H1 (cell line): ENCODE measurements around the gene EXOC2. TPM values are rescaled to one million over a fixed set of nuclear protein-coding genes. Genes with fewer than 3 reads are reported as not detected.

ENCODE experiments used
- CBX5 ChIP-seq: fragments of 300-800, 300-1000 bp; sonication (generic); IDR thresholded peaks from 2 replicates; pipeline ENCODE4 v1.7.1; 2016; ENCODE audit warnings: antibody characterized with exemption, low read length, low read depth
- HDAC2 ChIP-seq, 2 experiments: fragments of 300-600 bp in 1 of 2; sonication (generic) in 1 of 2; IDR thresholded peaks; 2 replicates each; pipeline ENCODE4 v1.6.1; 2011 to 2012; ENCODE audit warnings: low read depth in 2 of 2, low read length in 2 of 2, mild to moderate bottlenecking in 2 of 2, moderate library complexity in 2 of 2, borderline replicate concordance in 1 of 2, inconsistent platforms in 1 of 2
- RBBP5 ChIP-seq: IDR thresholded peaks from 2 replicates; pipeline ENCODE4 v1.7.1; 2012; ENCODE audit warnings: low read depth, mild to moderate bottlenecking, inconsistent platforms, low read length, moderate library complexity, borderline replicate concordance
- SAP30 ChIP-seq: fragments of 300-600 bp; sonication (generic); IDR thresholded peaks from 2 replicates; pipeline ENCODE4 v1.7.1; 2012; ENCODE audit warnings: low read length, moderate library complexity, mild to moderate bottlenecking, inconsistent platforms; ENCODE audit not compliant: insufficient read depth, insufficient replicate concordance
- YY1 ChIP-seq: IDR thresholded peaks from 2 replicates; pipeline ENCODE4 v1.6.1; 2011; ENCODE audit warnings: low read depth, mild to moderate bottlenecking, low read length
- ZNF274 ChIP-seq: IDR thresholded peaks from 2 replicates; pipeline ENCODE4 v1.7.0; 2012; ENCODE audit warnings: low read length, borderline replicate concordance; ENCODE audit errors: extremely low read depth
- polyA plus RNA-seq, 7 experiments: library from polyadenylated mRNA; depleted of rRNA in 3 of 7; stranded (reverse) in 5 of 7; unstranded in 2 of 7; fragments of >200 nt in 5 of 7; fragments of 200-250 nt in 2 of 7; gene quantifications; 1 replicate in 5 of 7; 2 replicates in 1 of 7; 4 replicates in 1 of 7; pipeline versions ENCODE4 v1.2.1 to v1.2.3, GENCODE V29; 2011 to 2013; ENCODE audit warnings: missing spikeins in 2 of 7, mixed read lengths in 2 of 7
- total RNA-seq: library from RNA; stranded (reverse); fragmentation: NEBNext Ultra II Directional; extraction: Animal tissue kit (Norgen Biotek cat#: 25700); gene quantifications from 2 replicates; pipeline ENCODE4 v1.2.1, GENCODE V29; 2021

Gene EXOC2
- total and polyA plus RNA-seq, 2 of the 8 experiments (the other 6 are each of a cell fraction or from before 2014, with no cell fraction given), result 25.5 to 44.4 TPM

DNA sequence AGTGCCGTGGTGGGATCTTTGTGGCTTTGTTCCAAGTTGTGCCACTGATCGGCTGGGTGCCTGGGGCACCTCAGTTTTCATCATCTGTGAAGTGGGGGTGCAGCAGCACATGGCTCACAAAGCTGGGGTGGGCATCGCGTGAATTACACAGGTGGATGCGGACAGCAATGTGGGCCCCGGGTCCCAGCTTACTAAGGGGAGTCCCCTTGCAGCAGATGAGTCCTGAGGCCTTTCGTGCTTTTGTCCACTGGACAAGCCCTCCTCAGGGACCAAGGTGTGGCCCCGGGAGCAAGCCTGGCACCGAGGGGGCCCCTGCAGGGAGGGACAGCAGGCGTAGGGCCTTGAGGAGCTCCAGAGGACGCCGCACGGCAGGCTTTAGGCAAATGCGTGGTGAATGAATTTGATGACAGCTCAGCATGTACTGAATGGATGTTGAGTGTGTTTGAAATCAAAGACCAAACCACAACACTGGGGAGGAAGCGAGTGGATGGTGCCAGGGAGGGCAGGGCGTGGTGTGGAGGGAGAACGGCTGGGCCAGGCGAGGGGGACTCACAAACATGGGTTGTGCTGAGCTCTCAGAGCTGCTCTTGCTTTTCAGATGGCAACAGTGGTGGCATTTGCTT lies 248.2 kb downstream of the EXOC2 start (continued):
- TF ChIP-seq RBBP5 (no peak), SAP30 (no peak), HDAC2 (IDR thresholded peaks at IDR 0.05; ENCODE audit: borderline replicate concordance in 1 of 2, low read depth in 2 of 2, low read length in 2 of 2) (no peak), ZNF274 (no peak), CBX5 (no peak), YY1 (no peak)
